HUES48 (cell line): ENCODE results near the gene STAT2.
"Not testable (repeated sequence)": the region's sequence is repeated elsewhere in the genome, so short reads cannot be mapped to it uniquely, and the experiment has no call there.

Source experiments
- H3K27ac ChIP-seq: one replicate; pipeline ENCODE4 v1.7.0; 2013; ENCODE audit warnings: low read depth, low read length, inconsistent platforms
- H3K27me3 ChIP-seq: 2 replicates; pipeline ENCODE4 v1.6.1; 2013; ENCODE audit warnings: mild to moderate bottlenecking, low read length; ENCODE audit not compliant: control insufficient read depth, insufficient read depth
- H3K36me3 ChIP-seq: 2 replicates; pipeline ENCODE4 v1.6.1; 2013; ENCODE audit warnings: low read length; ENCODE audit not compliant: control insufficient read depth, insufficient read depth
- H3K4me1 ChIP-seq: 2 replicates; pipeline ENCODE4 v1.6.1; 2013; ENCODE audit warnings: mild to moderate bottlenecking, low read length; ENCODE audit not compliant: control insufficient read depth, insufficient read depth
- H3K4me3 ChIP-seq: 2 replicates; pipeline ENCODE4 v1.5.1; 2013; ENCODE audit warnings: mild to moderate bottlenecking, low read depth, low read length
- H3K9ac ChIP-seq: 2 replicates; pipeline ENCODE4 v1.6.1; 2013; ENCODE audit warnings: mild to moderate bottlenecking, low read depth, low read length, moderate library complexity
- H3K9me3 ChIP-seq: 2 replicates; pipeline ENCODE4 v1.6.1; 2013; ENCODE audit warnings: low read length; ENCODE audit not compliant: control insufficient read depth, insufficient read depth

STAT2 gene

GRCh38 chr12:56359851-56360767 is at the start of gene STAT2:
Gene STAT2, minus strand, starts transcription at chr12:56360107. Its CDS starts 3,536 bp downstream, at chr12:56356571.
- H3K9ac ChIP-seq: peak within 1 kb of the TSS; percentile 65
- H3K36me3 ChIP-seq: peaks cover 14% of the 10 kb centered on the region
- H3K27me3 ChIP-seq: no peaks in the 10 kb centered on the region
- no peaks in the 10 kb centered on the region for H3K9me3 ChIP-seq
- peak within 1 kb of the TSS; percentile 85 for H3K27ac ChIP-seq
- H3K4me1 ChIP-seq: peaks cover 7% of the 10 kb centered on the region; the same call in 1 of the 2 replicates
- H3K4me3 ChIP-seq: peak within 1 kb of the TSS; percentile 93

- Histone ChIP-seq H3K4me1 (no peaks in the 10 kb centered on the region), H3K27ac (no peak overlapping the region), H3K9ac (no peak overlapping the region), H3K36me3 (peaks cover 3% of the 10 kb centered on the region), H3K9me3 (no peaks in the 10 kb centered on the region), H3K4me3 (no peak overlapping the region), H3K27me3 (no peaks in the 10 kb centered on the region)
Observed at GRCh38 chr12:56408799-56409417, 49.0 kb upstream of the STAT2 start.

DNA sequence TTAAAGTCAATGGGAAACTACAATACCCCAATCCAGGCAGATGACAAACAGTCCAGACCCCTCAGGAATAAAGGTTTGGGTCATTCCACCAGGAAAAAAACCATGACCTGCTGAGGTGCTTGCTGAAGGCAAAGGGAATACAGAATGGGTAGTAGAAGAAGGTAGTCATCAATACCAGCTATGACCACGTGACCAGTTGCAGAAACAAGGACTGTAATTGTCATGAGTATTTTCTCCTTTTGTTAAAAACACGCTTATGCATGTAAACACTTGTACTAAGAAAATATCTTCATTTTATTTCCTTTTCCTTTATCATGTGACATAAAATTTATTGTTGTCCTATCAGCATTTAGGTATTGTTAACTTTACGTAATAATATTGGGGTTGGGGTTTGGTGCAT is 44.3 kb upstream of the STAT2 start:
- H3K36me3 ChIP-seq, H3K9me3 ChIP-seq, H3K4me1 ChIP-seq, H3K27me3 ChIP-seq, H3K4me3 ChIP-seq, H3K27ac ChIP-seq, H3K9ac ChIP-seq: not testable (repeated sequence)

GRCh38 chr12:56401612-56402011 is 41.7 kb upstream of the STAT2 start:
- not testable (repeated sequence) for H3K27me3 ChIP-seq, H3K9me3 ChIP-seq, H3K27ac ChIP-seq, H3K36me3 ChIP-seq, H3K4me3 ChIP-seq, H3K9ac ChIP-seq, H3K4me1 ChIP-seq

GRCh38 chr12:56401125-56401524 is 41.2 kb upstream of the STAT2 start:
- H3K36me3 ChIP-seq, H3K4me1 ChIP-seq, H3K9me3 ChIP-seq, H3K27me3 ChIP-seq, H3K4me3 ChIP-seq, H3K9ac ChIP-seq, H3K27ac ChIP-seq: not testable (repeated sequence)

DNA sequence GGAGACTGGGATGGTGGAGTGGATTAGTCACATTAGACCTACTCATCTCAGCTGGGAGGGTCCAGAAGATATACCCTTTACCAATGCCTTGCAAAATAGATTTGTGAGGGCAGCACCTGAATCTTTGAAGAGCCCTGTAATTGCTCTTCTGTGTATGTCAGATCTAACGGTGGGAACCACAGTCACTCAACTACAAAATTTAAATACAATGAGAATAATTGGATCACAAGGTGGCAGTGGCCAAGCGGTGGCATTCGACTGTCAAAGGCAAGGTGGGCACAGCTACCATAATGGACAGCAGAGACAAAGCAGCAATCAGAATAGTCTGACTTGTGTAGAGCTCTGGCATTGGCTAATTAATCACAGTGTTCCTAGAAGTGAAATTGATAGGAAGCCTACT is 39.6 kb upstream of the STAT2 start:
- not testable (repeated sequence) for H3K27me3 ChIP-seq, H3K9ac ChIP-seq, H3K9me3 ChIP-seq, H3K4me1 ChIP-seq, H3K4me3 ChIP-seq, H3K36me3 ChIP-seq, H3K27ac ChIP-seq

DNA sequence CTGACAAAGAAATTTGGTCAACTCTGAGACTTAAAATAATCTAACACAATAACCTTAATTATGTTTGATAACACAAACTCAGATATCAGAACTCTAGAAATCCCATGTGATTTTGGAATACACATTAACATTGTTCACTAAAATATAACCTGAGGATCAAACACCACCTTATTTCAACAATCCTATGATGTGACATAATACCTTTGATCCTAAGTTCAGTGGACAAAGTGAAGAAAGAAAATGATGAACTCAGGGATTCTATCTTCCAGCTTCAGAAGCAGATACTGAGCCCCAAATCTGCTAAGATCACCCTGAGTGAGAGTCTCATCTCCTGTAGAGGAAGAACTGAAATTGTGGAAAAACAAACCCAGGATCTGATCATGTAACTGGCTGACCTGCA is 38.4 kb upstream of the STAT2 start:
- Histone ChIP-seq H3K36me3 (no peaks in the 10 kb centered on the region), H3K4me1 (no peaks in the 10 kb centered on the region), H3K27ac (no peak overlapping the region), H3K9me3 (peaks cover 5% of the 10 kb centered on the region; the same call in 1 of the 2 replicates), H3K4me3 (no peak overlapping the region), H3K9ac (no peak overlapping the region), H3K27me3 (no peaks in the 10 kb centered on the region)

- Histone ChIP-seq H3K9me3 (no peaks in the 10 kb centered on the region), H3K27ac (no peak overlapping the region), H3K27me3 (no peaks in the 10 kb centered on the region), H3K4me3 (no peak overlapping the region), H3K36me3 (no peaks in the 10 kb centered on the region), H3K4me1 (0 out of 2 replicates have a peak, but pooled peaks cover under 1% of the 10 kb centered on the region), H3K9ac (no peak overlapping the region)
Observed at GRCh38 chr12:56392331-56392730, 32.4 kb upstream of the STAT2 start.

- no peak overlapping the region for H3K9ac ChIP-seq
- H3K27ac ChIP-seq: no peak overlapping the region
- H3K36me3 ChIP-seq: no peaks in the 10 kb centered on the region
- 0 out of 2 replicates have a peak, but pooled peaks cover 6% of the 10 kb centered on the region for H3K4me1 ChIP-seq
- H3K9me3 ChIP-seq: no peaks in the 10 kb centered on the region
- no peaks in the 10 kb centered on the region for H3K27me3 ChIP-seq
- no peak overlapping the region for H3K4me3 ChIP-seq
Observed at GRCh38 chr12:56391721-56392120, 31.8 kb upstream of the STAT2 start.

DNA sequence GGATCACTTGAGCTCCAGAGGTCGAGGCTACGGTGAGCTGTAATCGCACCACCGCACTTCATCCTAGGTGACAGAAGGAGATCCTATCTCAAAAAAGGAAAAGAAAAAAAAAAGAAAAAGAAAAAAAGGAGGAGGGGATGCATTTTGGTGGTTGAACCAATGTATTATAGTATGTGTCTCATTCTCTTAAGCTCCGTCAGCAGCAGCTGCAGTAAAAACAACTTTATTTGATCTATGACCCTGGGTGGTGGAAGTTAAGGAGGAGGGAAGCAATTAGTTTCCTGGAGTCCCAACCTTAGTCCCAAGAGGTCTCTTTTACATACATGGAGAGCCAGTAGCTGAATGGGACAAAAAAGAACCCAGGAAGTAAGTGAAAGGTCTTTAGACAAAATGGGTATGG is 29.5 kb upstream of the STAT2 start:
- Histone ChIP-seq H3K9ac (no peak overlapping the region), H3K4me1 (0 out of 2 replicates have a peak, but pooled peaks cover 6% of the 10 kb centered on the region), H3K4me3 (no peak overlapping the region), H3K27ac (no peak overlapping the region), H3K27me3 (no peaks in the 10 kb centered on the region), H3K36me3 (no peaks in the 10 kb centered on the region), H3K9me3 (no peaks in the 10 kb centered on the region)

DNA sequence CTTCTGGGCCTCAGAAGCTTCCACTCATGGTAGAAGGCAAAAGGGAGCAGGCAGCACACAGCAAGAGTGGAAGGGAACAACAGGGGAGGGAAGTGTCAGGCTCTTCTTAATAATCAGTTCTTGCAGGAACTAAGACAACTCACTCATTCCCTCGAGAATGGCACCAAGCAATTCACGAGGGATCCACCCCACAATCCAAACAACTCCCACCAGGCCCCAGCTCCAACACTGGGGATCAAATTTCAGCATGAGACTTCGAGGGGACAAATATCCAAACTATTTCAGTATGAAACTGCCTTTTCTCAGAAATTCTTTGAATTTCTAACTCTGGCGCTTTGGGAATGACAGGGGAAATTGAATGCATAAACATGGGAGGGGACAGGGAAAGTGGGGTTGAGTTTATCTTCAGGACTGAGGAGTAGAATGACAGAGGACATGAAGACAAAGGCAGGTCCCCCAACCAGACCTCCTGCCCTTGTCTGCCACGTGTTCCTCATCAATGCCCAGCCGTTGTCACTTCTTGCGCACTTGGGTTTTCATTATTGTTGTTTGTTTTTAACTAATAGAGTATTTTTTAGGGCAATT is 27.3 kb upstream of the STAT2 start:
- no peaks in the 10 kb centered on the region for H3K36me3 ChIP-seq
- no peak overlapping the region for H3K4me3 ChIP-seq
- no peaks in the 10 kb centered on the region for H3K9me3 ChIP-seq
- H3K4me1 ChIP-seq: 0 out of 2 replicates have a peak, but pooled peaks cover 6% of the 10 kb centered on the region
- H3K27me3 ChIP-seq: no peaks in the 10 kb centered on the region
- H3K9ac ChIP-seq: no peak overlapping the region
- H3K27ac ChIP-seq: no peak overlapping the region
